A673 (cell line): ENCODE results near the gene SVIL. TPM values are rescaled to one million over a fixed set of nuclear protein-coding genes. Genes with fewer than 3 reads are reported as not detected.

Source experiments
- BruUV-seq: library from RNA; stranded (reverse); fragments of 400-500 nt; replicated peaks from 2 replicates; lab custom pipeline; 2021; lab: Mats Ljungman, UMichigan
- CTCF ChIA-PET: fragments of 300-600 bp; sonication (Branson Sonifier 250); formaldehyde crosslinking; loops from one replicate; lab custom pipeline; 2022; ENCODE audit warnings: antibody characterized with exemption; lab: Charles Lee
- POLR2A ChIA-PET: fragments of 300-600 bp; sonication (Branson Sonifier 250); formaldehyde crosslinking; loops from one replicate; lab custom pipeline; 2022; ENCODE audit warnings: antibody characterized with exemption; ENCODE audit not compliant: low non-redundant PET; lab: Charles Lee
- DNase-seq: peaks from one replicate; pipeline ENCODE4 v3.0.0-alpha.2; 2015; ENCODE audit warnings: low spot score
- H3K27ac ChIP-seq: fragments of 200-600 bp; sonication (generic); 2 replicates; pipeline ENCODE4 v1.5.1; 2016; ENCODE audit warnings: mixed run types, low read depth, mild to moderate bottlenecking, mixed read lengths, antibody characterized with exemption, low read length; ENCODE audit not compliant: poor library complexity, severe bottlenecking
- H3K27me3 ChIP-seq: fragments of 200-600 bp; sonication (generic); replicated peaks from 2 replicates; pipeline ENCODE4 v1.6.1; 2017; ENCODE audit warnings: mixed run types, low read depth, mild to moderate bottlenecking, mixed read lengths, antibody characterized with exemption, low read length; ENCODE audit not compliant: insufficient read depth, poor library complexity
- H3K36me3 ChIP-seq: fragments of 200-600 bp; sonication (generic); 2 replicates; pipeline ENCODE4 v1.6.1; 2016; ENCODE audit warnings: mixed run types, mild to moderate bottlenecking, mixed read lengths, antibody characterized with exemption, low read length; ENCODE audit not compliant: insufficient read depth, poor library complexity, severe bottlenecking
- H3K4me1 ChIP-seq: fragments of 200-600 bp; sonication (generic); 2 replicates; pipeline ENCODE4 v1.6.1; 2017; ENCODE audit warnings: mixed run types, mild to moderate bottlenecking, mixed read lengths, antibody characterized with exemption, low read length; ENCODE audit not compliant: insufficient read depth, poor library complexity, severe bottlenecking
- H3K4me3 ChIP-seq: fragments of 200-600 bp; sonication (generic); 2 replicates; pipeline ENCODE4 v1.5.1; 2016; ENCODE audit warnings: low read depth, mixed run types, mild to moderate bottlenecking, mixed read lengths, low read length; ENCODE audit not compliant: poor library complexity, severe bottlenecking
- H3K9me3 ChIP-seq: fragments of 200-600 bp; sonication (generic); 2 replicates; pipeline ENCODE4 v1.6.1; 2016; ENCODE audit warnings: mixed run types, low read depth, mild to moderate bottlenecking, mixed read lengths, antibody characterized with exemption, low read length; ENCODE audit not compliant: poor library complexity, severe bottlenecking
- CTCF ChIP-seq: fragments of 300-800, 200-600 bp; sonication (generic); conservative IDR thresholded peaks from 2 replicates; pipeline ENCODE4 v1.5.1; 2017; ENCODE audit warnings: low read depth, mild to moderate bottlenecking, antibody characterized with exemption, low read length, moderate library complexity, mixed read lengths
- EZH2 ChIP-seq: fragments of 200-600 bp; sonication (generic); IDR thresholded peaks from 2 replicates; pipeline ENCODE4 v1.6.1; 2017; ENCODE audit warnings: borderline replicate concordance, low read depth, mild to moderate bottlenecking, mixed read lengths, antibody characterized with exemption, low read length; ENCODE audit not compliant: poor library complexity, severe bottlenecking
- intact Hi-C: fragments of 100-400 bp; cut with micrococcal nuclease; formaldehyde crosslinking; loops from one replicate; pipeline ENCODE4 v1.10.0; 2022; ENCODE audit not compliant: unreplicated experiment
- total RNA-seq: library from RNA; stranded (reverse); gene quantifications from 2 replicates; pipeline ENCODE4 v1.2.3, GENCODE V29; 2021

The SVIL gene
- total RNA-seq, 1 experiment from 2014 or later, result 31.9 TPM

GRCh38 chr10:29671228-29671780, 36.5 kb upstream of the SVIL start:
- no peak overlapping the region for H3K4me3 ChIP-seq
- TF ChIP-seq CTCF, result no peak
- TF ChIP-seq EZH2, result no peak
- peaks cover 17% of the 10 kb centered on the region for H3K9me3 ChIP-seq
- H3K27ac ChIP-seq, result no peak overlapping the region
- no TSS peak for BruUV-seq
- H3K36me3 ChIP-seq, result no peaks in the 10 kb centered on the region
- ChIA-PET CTCF (no interaction called here), POLR2A (no interaction called here)
- DNase-seq, result no peak
- no peaks in the 10 kb centered on the region for H3K27me3 ChIP-seq
- H3K4me1 ChIP-seq, result no peaks in the 10 kb centered on the region
- intact Hi-C loops, result no loop called here

- ChIA-PET POLR2A (no interaction called here), CTCF (no interaction called here)
- BruUV-seq, result no TSS peak
- H3K4me3 ChIP-seq, result no peak overlapping the region
- no peak for DNase-seq
- no peaks in the 10 kb centered on the region for H3K4me1 ChIP-seq
- H3K27me3 ChIP-seq, result no peaks in the 10 kb centered on the region
- no peak overlapping the region for H3K27ac ChIP-seq
- peaks cover 11% of the 10 kb centered on the region for H3K9me3 ChIP-seq
- H3K36me3 ChIP-seq, result no peaks in the 10 kb centered on the region
- intact Hi-C loops, result no loop called here
- no peak for TF ChIP-seq EZH2
- no peak for TF ChIP-seq CTCF
Observed at GRCh38 chr10:29670761-29671160, 36.0 kb upstream of the SVIL start.

- intact Hi-C loops, result no loop called here
- Histone ChIP-seq H3K27ac (no peak overlapping the region), H3K36me3 (no peaks in the 10 kb centered on the region), H3K4me1 (no peaks in the 10 kb centered on the region), H3K9me3 (no peaks in the 10 kb centered on the region), H3K4me3 (no peak overlapping the region), H3K27me3 (no peaks in the 10 kb centered on the region)
- no peak for TF ChIP-seq CTCF
- no peak for TF ChIP-seq EZH2
- ChIA-PET CTCF (no interaction called here), POLR2A (no interaction called here)
- no peak for DNase-seq
- BruUV-seq, result no TSS peak
Observed at GRCh38 chr10:29669149-29669548, 34.4 kb upstream of the SVIL start.
